Common myeloid progenitor, CD34-positive (primary cell): ENCODE results near the gene RERE.

ENCODE experiments used
- CTCF ChIA-PET: fragments of 350-600 bp; sonication (Branson Sonifier 250); formaldehyde crosslinking; loops from one replicate; lab custom pipeline; 2021; ENCODE audit warnings: antibody characterized with exemption; lab: Charles Lee
- POLR2A ChIA-PET: fragments of 350-600 bp; sonication (Branson Sonifier 250); formaldehyde crosslinking; loops from one replicate; lab custom pipeline; 2021; ENCODE audit warnings: antibody characterized with exemption; lab: Charles Lee
- DNase-seq, 3 donors: peaks; one replicate each; pipeline versions ENCODE4 v3.0.0 to v3.0.0-alpha.2; 2013
- H3K27ac ChIP-seq, 2 experiments: 1 replicate in 1 of 2; 2 replicates in 1 of 2; pipeline ENCODE4 v1.7.0; 2013; ENCODE audit warnings: inconsistent platforms in 2 of 2, low read length in 2 of 2, mild to moderate bottlenecking in 2 of 2, low read depth in 1 of 2, moderate library complexity in 1 of 2; ENCODE audit not compliant: severe bottlenecking in 2 of 2, insufficient read depth in 1 of 2, poor library complexity in 1 of 2
- H3K27me3 ChIP-seq, 5 experiments: replicated peaks in 2 of 5; 1 replicate in 3 of 5; 2 replicates in 2 of 5; pipeline versions ENCODE4 v1.6.1 to v1.7.0; 2013; ENCODE audit warnings: low read length in 4 of 5, mild to moderate bottlenecking in 2 of 5, moderate library complexity in 2 of 5, inconsistent platforms in 1 of 5; ENCODE audit not compliant: insufficient read depth in 5 of 5, control insufficient read depth in 4 of 5
- H3K36me3 ChIP-seq, 4 experiments: 1 replicate in 2 of 4; 2 replicates in 2 of 4; pipeline versions ENCODE4 v1.6.1 to v1.7.0; 2013; ENCODE audit warnings: low read length in 3 of 4, control low read depth in 1 of 4, mild to moderate bottlenecking in 1 of 4; ENCODE audit not compliant: control insufficient read depth in 4 of 4, insufficient read depth in 4 of 4
- H3K4me1 ChIP-seq, 4 experiments: 1 replicate in 3 of 4; 2 replicates in 1 of 4; pipeline versions ENCODE4 v1.6.1 to v1.7.1; 2013; ENCODE audit warnings: low read length in 3 of 4, mild to moderate bottlenecking in 3 of 4, control low read depth in 1 of 4, inconsistent platforms in 1 of 4, moderate library complexity in 1 of 4; ENCODE audit not compliant: control insufficient read depth in 4 of 4, insufficient read depth in 4 of 4; ENCODE audit errors: control extremely low read depth in 1 of 4
- H3K4me3 ChIP-seq, 7 experiments: 1 replicate in 4 of 7; 2 replicates in 3 of 7; pipeline versions ENCODE4 v1.5.1 to v1.7.0; 2013; ENCODE audit warnings: mild to moderate bottlenecking in 7 of 7, low read length in 6 of 7, moderate library complexity in 6 of 7, inconsistent platforms in 2 of 7, low read depth in 2 of 7, control low read depth in 1 of 7; ENCODE audit not compliant: insufficient read depth in 4 of 7, control insufficient read depth in 1 of 7; ENCODE audit errors: extremely low read depth in 1 of 7
- H3K9me3 ChIP-seq, 5 experiments: 1 replicate in 4 of 5; 2 replicates in 1 of 5; pipeline versions ENCODE4 v1.6.1 to v1.7.1; 2013; ENCODE audit warnings: low read length in 4 of 5, mild to moderate bottlenecking in 2 of 5, inconsistent platforms in 1 of 5, low read depth in 1 of 5, moderate library complexity in 1 of 5; ENCODE audit not compliant: control insufficient read depth in 4 of 5, insufficient read depth in 2 of 5; ENCODE audit errors: control extremely low read depth in 1 of 5
- WGBS: methylation state at CpG from one replicate; pipeline ENCODE4 v1.1.5; 2013; ENCODE audit not compliant: insufficient coverage; 5-methylcytosine and 5-hydroxymethylcytosine counted together

RERE gene

DNA sequence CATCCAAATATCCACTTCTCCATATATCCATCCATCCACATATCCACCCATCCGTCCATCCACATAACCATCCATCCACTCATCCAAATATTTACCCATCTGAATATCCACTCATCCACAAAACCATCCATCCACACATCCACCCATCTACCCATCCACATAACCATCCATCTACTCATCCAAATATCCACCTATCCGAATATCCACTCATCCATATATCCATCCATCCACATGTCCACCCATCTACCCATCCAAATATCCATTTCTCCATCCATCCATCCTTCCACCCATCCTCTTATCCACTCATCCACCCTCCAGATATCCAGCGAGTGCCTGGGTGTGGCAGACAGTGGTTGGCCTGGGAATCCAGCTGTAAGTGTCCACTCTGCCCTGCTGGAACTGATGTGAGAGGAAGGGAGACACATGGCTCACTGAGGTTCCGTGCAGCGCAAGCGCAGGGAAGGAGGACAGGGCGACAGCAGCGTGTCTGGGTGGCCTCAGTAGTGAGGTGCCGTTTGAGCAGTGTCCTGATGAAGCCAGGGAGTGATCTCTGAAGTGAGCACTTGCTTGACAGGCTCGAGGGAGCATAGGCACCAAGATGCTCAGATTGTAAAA, 472.4 kb downstream of the RERE start:
- no peak for DNase-seq
- POLR2A ChIA-PET = no interaction called here
- no peak overlapping the region for H3K27ac ChIP-seq
- no peaks in the 10 kb centered on the region for H3K9me3 ChIP-seq
- H3K36me3 ChIP-seq = no peaks in the 10 kb centered on the region
- CTCF ChIA-PET = no interaction called here
- no peak overlapping the region for H3K4me3 ChIP-seq
- 97% methylated on average over 8 of the region's 10 CpGs for WGBS
- no peaks in the 10 kb centered on the region for H3K4me1 ChIP-seq
- H3K27me3 ChIP-seq = peaks cover 0 to 3% (median 0%) of the 10 kb centered on the region in 5 experiments

DNA sequence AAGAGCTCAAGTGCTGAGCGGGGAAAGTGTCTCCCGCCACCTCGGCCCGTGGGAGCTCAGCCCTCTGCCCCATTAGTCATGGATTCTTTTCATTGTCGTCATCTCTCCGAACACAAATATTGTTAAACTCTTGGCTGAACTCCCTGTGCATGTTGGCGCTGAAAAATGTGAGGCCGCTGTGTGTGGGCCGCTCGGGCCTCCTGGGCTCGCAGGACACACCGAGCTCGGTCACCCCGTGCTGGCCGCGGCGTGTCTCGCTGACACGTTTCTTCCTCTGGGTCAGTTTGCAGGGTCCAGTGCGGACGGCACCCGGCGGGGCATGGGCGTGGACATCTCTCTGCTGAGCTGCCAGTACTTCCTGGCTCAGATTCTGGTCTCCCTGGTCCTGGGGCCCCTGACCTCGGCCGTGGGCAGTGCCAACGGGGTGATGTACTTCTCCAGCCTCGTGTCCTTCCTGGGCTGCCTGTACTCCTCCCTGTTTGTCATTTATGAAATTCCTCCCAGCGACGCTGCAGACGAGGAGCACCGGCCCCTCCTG, 473.9 kb downstream of the RERE start:
- DNase-seq = no peak
- no peak overlapping the region for H3K4me3 ChIP-seq
- ChIA-PET CTCF (interaction anchor here (0.7 to 2.0 kb wide), 2 partner anchors 312 to 360 kb away, joined by 3 to 8 read pairs; no protein-coding TSS in a partner anchor), POLR2A (no interaction called here)
- 93% methylated on average over 32 of the region's 32 CpGs for WGBS
- no peak overlapping the region for H3K27ac ChIP-seq
- H3K4me1 ChIP-seq = no peaks in the 10 kb centered on the region
- H3K27me3 ChIP-seq = peaks cover 0 to 3% (median 0%) of the 10 kb centered on the region in 5 experiments
- no peaks in the 10 kb centered on the region for H3K9me3 ChIP-seq
- H3K36me3 ChIP-seq = no peaks in the 10 kb centered on the region

DNA sequence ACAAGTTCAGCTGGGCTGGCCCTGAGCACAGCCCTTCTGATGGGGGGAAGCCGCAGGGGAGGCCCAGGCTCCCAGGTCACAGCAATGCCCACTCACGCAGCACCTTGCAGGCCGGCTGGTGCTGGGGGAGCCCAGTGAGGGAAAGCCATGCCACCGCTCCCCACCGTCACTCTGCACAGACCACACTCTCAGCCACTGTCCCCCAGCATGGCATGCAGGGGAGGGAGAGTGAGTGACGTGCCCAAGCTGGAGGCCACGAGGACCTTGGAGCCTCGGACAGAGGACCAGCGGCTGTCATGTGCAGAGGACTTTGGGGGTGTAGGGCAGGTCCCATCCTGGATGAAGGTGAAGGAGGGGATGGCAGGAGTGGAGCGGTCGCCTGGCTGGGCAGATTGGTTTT, 474.4 kb downstream of the RERE start:
- no peak overlapping the region for H3K4me3 ChIP-seq
- H3K27me3 ChIP-seq = peaks cover 0 to under 1% (median 0%) of the 10 kb centered on the region in 5 experiments
- no peaks in the 10 kb centered on the region for H3K9me3 ChIP-seq
- CTCF ChIA-PET = interaction anchor here (2.0 kb wide), 1 partner anchor 311 kb away, joined by 8 read pairs; no protein-coding TSS in a partner anchor
- no peaks in the 10 kb centered on the region for H3K36me3 ChIP-seq
- DNase-seq = no peak
- no peaks in the 10 kb centered on the region for H3K4me1 ChIP-seq
- H3K27ac ChIP-seq = no peak overlapping the region
- WGBS = 97% methylated on average over 8 of the region's 11 CpGs
- POLR2A ChIA-PET = no interaction called here

DNA sequence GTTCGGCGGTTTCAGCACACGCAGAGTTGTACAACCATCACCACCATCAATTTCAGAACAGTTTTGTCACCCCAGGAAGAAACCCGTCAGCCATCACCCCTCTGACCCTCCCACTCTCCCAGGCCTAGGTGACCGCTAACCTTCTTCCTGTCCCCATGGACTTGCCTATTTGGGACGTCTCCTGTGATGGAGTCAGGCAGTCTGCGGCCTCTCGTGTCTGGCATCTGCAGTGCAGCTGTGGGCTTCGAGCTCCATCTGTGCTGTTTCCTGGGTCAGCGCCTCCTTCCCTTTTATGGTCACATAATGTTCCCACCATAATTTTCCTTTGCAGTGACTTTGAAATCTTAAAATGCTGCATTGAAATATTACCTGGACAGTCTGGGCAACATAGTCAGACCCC, 475.1 kb downstream of the RERE start:
- no peaks in the 10 kb centered on the region for H3K36me3 ChIP-seq
- no peak for DNase-seq
- H3K27me3 ChIP-seq = no peaks in the 10 kb centered on the region
- 86% methylated on average over 7 of the region's 10 CpGs for WGBS
- H3K9me3 ChIP-seq = no peaks in the 10 kb centered on the region
- no peak overlapping the region for H3K4me3 ChIP-seq
- CTCF ChIA-PET = interaction anchor here (2.0 kb wide), 1 partner anchor 311 kb away, joined by 8 read pairs; no protein-coding TSS in a partner anchor
- POLR2A ChIA-PET = no interaction called here
- H3K4me1 ChIP-seq = no peaks in the 10 kb centered on the region
- H3K27ac ChIP-seq = no peak overlapping the region

DNA sequence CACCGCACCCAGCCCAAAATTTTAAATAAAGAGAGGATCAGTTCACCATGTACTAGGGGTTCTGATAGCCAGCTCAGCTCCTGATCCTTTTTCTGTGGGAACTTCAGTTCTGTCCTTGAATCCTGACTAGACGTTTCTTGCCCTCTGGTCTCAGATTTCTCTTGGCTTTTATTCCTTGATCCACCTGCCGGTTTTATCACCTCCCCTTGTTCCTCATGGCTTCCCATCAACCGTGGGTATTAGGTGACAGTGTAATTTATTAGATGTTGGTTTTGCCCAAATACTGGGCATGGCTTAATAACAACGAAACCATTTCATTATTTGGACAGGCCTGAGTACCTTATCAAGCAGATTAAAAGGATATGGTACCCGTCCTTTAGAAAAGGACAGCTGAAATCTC, 477.0 kb downstream of the RERE start:
- POLR2A ChIA-PET = no interaction called here
- no peak for DNase-seq
- WGBS = 84% methylated on average over 5 of the region's 6 CpGs
- Histone ChIP-seq H3K27ac (no peak overlapping the region), H3K9me3 (no peaks in the 10 kb centered on the region), H3K4me3 (no peak overlapping the region), H3K4me1 (no peaks in the 10 kb centered on the region), H3K27me3 (no peaks in the 10 kb centered on the region), H3K36me3 (no peaks in the 10 kb centered on the region)
- CTCF ChIA-PET = interaction anchor here (1.2 kb wide), 1 partner anchor 12 kb away, joined by 3 read pairs; no protein-coding TSS in a partner anchor

DNA sequence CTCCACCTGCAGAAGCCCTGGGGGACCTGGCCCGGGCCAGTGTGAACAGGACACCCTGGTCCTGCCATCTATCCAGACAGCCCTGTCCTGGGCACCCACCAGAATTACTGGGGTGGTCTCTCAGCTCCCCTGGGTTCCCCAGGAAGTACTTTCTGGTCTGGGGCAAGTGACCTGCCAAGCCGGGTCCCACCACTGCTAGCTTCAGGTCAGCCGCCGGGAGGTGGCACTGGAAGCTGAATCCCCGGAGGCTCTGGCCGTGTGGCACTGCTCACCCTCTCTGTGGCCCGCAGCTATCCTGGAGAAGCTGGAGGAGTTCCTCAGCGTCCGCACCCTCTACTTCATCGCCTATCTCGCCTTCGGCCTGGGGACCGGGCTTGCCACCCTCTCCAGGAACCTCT, 478.2 kb downstream of the RERE start:
- Histone ChIP-seq H3K27ac (no peak overlapping the region), H3K36me3 (no peaks in the 10 kb centered on the region), H3K27me3 (no peaks in the 10 kb centered on the region), H3K4me1 (no peaks in the 10 kb centered on the region), H3K9me3 (no peaks in the 10 kb centered on the region), H3K4me3 (no peak overlapping the region)
- WGBS = 98% methylated on average over 13 of the region's 13 CpGs
- ChIA-PET CTCF (no interaction called here), POLR2A (no interaction called here)
- DNase-seq = no peak

DNA sequence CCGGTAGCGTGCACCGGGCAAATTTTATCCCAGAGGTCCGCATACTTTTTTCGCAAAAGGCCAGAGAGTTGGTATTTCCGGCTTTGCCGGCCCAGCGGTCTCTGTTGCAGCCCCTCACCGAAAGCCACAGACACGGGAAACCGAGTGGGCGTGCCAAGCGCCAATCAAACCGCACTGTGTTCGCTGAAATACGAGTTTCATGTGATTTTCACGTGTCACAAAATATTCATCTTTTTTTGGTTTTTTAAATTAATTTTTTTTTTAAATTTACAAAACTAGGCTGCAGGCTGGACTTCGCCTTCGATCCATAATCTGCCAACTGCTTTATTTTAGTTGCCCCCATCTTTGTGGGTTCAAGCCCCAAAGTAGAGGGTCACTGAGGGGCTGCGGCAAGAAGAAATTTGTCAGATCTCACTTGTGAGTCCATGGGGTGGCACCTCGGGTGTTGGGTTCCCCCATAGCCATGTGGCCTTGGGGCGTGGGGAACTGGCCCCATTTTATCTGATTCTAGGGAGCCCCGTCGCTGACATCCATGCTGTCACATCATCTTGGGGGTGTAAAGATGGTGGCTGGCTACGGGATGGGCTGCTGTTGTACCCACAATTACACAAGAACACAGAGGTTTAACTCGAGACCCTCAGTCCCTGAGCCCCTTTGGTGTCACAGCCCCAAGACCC, 478.8 kb downstream of the RERE start:
- POLR2A ChIA-PET = no interaction called here
- Histone ChIP-seq H3K4me1 (no peaks in the 10 kb centered on the region), H3K27ac (no peak overlapping the region), H3K4me3 (no peak overlapping the region), H3K36me3 (no peaks in the 10 kb centered on the region), H3K9me3 (no peaks in the 10 kb centered on the region), H3K27me3 (no peaks in the 10 kb centered on the region)
- 97% methylated on average over 23 of the region's 26 CpGs for WGBS
- no peak for DNase-seq
- CTCF ChIA-PET = no interaction called here
